Measurements from ENCODE around the gene PLB1.
"Not testable (repeated sequence)": the region's sequence is repeated elsewhere in the genome, so short reads cannot be mapped to it uniquely, and the experiment has no call there.

PLB1 gene

GRCh38 chr2:28465148-28465885, 30.5 kb upstream of the PLB1 start:
- no peak for DNase-seq

DNA sequence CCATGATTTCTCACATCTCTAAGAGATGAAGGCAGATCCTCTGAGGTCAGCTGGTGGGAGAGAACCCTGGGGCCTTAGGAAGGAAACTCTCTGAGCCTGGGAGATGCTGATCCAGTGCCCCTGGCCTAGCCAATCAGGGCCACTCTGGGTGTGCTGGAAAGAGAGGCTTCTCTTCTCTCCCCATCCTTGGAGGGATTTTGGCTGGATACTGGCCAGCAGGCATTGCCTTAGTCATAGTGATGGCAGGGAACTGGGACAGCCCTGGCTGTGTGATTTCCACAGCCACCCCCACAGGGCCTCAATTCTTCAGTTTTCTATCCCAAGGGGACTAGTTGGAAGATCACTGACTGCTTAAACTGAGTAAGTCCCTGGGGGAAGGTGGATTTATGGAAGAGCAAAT, 26.6 kb upstream of the PLB1 start:
- no peak for DNase-seq

DNA sequence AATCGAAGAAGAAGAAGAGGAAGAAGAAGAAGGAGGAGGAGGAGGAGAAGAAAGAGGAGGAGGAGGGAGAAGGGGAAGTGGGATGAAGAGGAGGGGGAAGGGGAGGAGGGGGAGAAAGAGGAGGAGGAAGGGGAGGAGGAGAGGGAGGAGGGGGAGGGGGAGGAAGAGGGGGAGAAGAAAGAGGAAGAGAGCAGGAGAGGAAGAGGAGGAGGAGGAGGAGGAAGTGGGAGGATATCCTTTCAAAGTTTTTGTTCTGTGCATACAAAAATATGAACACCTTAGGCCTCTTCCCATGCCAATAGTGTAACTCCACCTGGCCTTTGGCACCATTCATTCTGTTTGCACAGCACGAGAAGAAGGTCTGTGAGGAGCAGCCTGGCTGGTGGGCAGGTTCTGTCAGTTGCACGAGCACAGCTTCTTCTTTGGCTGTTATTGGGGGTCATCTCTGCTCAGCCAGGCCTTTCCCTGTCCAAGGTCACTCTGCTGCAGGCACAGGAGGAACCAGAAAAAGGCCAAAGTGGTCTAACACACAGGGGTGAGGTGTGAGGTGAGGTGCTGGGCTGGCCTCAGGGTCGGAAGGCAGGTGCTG, 25.8 kb upstream of the PLB1 start:
- DNase-seq, result no peak

GRCh38 chr2:28470759-28471158, 25.1 kb upstream of the PLB1 start:
- DNase-seq, result no peak

DNA sequence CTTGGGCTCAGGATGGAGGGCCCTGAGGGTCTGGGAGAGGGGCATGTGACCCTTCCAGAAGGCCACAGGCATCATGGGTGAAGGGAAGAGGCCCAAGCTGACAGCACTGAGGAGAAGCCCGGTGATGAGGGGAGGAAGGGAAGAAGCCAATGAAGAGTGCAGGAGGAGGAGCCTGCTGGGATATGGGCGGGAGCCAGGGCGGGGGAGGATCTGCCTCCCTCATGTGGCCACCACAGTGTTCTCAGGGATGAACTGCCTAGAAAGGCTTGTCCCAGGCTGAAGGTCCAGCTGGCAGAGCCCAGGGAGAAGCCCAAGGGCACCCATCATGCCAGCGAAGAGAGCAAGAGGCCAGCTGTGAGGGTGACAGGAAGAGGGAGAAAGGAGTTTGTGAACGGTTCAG, 24.6 kb upstream of the PLB1 start:
- no peak for DNase-seq

DNA sequence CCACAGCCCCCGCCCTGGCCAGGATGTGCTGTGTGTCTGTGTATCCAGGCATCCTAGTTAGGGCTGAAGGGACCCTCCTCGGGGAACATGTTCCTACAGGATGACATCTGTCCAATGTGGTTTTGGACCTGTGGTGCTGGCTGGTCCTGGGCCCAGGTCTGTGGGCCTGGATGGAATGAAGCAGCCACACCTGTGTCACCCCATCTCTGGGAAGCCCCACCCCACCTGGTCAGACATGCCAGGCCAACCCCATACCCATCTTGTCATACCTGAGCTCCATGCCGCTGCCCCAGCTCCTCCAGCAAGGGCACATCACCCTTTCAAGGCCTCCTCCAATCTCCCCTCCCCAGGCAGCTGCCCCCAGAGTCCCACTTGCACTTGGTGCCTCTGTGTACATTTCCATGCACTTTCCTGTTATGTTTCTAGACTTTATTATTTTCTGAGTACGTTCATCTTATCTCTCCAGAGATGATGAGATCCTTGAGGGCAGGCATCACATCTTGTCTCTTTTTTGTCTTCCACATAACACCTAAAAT, 24.1 kb upstream of the PLB1 start:
- DNase-seq, result no peak

DNA sequence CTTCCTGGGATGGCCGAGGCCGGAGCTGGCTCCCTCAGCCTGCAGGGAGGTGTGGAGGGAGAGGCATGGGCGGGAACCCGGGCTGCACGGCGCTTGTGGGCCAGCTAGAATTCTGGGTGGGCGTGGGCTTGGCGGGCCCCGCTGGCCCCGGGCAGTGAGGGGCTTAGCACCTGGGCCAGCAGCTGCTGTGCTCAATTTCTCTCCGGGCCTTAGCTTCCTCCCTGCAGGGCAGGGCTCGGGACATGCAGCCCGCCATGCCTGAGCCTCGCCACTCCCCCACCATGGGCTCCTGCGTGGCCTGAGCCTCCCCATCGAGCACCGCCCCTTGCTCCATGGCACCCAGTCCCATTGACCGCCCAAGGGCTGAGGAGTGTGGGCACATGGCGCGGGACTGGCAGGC, 23.2 kb upstream of the PLB1 start:
- not testable (repeated sequence) for DNase-seq

GRCh38 chr2:28475088-28475595, 20.7 kb upstream of the PLB1 start:
- no peak for DNase-seq

- no peak for DNase-seq
Observed at GRCh38 chr2:28477087-28477486, 18.8 kb upstream of the PLB1 start.

- no peak for DNase-seq
Observed at GRCh38 chr2:28477645-28478044, 18.2 kb upstream of the PLB1 start.

DNA sequence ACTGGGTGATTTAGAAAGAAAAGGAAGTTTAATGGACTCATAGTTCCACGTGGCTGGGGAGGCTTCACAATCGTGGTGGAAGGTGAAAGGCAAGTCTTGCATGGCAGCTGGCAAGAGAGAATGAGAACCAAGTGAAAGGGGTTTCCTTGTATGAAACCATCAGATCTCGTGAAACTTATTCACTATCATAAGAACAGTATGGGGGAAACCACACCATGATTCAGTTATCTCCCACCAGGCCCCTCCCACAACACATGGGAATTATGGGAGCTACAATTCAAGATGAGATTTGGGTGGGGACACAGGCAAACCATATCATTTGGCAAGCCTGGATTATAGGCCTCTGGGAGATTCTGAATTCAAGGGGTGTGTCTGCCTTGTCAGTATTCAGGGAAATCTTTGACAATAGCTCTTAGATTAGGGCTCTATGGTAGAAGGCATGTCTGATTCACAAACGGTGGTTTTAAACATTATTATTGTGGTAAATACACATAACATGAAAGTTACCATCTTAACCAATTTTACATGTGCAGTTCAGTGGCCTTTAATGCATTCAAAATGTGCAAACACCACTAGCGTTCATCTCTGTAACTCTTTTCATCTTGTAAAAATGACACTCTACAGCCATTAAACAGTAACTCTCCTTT, 15.3 kb upstream of the PLB1 start:
- DNase-seq, result no peak

DNA sequence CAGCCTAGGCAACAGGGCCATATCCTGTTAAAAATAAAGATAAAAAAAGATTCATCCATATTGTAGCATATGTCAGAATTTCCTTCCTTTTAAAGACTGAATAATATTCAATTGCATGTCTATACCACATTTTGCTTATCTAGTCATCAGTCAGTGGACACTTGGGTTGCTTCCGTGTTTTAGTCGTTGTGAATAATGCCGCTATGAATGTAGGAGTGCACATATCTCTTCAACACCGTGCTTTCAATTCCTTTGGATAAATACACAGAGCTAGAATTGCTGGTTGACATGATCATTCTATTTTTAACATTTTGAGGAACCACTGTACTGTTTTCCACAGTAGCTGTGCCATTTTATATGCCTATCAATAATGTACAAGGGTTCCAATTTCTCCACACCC, 14.0 kb upstream of the PLB1 start:
- DNase-seq, result no peak

DNA sequence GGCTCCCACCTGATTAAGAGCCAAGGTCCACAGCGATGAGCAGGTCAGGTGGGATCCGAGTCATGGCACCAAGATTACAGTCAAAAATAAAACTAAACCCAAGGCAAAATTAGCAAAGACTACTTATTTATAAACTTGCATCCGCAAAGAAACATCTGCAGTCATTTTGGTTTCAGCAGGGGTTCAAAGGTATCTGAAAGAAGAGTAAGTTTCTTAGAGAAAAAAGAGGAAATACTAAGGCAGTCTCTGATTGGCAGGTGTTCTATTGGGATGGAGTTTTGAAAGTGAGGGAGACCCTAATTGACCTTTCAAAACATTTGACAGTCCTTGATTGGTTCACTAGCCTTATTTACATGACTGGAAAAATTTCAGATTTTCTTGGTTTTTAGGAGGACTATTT, 11.0 kb upstream of the PLB1 start:
- no peak for DNase-seq

GRCh38 chr2:28486526-28486925, 9.3 kb upstream of the PLB1 start:
- DNase-seq, result no peak

GRCh38 chr2:28487258-28487657, 8.6 kb upstream of the PLB1 start:
- no peak for DNase-seq

- DNase-seq, result no peak
Observed at GRCh38 chr2:28488083-28488830, 7.6 kb upstream of the PLB1 start.

DNA sequence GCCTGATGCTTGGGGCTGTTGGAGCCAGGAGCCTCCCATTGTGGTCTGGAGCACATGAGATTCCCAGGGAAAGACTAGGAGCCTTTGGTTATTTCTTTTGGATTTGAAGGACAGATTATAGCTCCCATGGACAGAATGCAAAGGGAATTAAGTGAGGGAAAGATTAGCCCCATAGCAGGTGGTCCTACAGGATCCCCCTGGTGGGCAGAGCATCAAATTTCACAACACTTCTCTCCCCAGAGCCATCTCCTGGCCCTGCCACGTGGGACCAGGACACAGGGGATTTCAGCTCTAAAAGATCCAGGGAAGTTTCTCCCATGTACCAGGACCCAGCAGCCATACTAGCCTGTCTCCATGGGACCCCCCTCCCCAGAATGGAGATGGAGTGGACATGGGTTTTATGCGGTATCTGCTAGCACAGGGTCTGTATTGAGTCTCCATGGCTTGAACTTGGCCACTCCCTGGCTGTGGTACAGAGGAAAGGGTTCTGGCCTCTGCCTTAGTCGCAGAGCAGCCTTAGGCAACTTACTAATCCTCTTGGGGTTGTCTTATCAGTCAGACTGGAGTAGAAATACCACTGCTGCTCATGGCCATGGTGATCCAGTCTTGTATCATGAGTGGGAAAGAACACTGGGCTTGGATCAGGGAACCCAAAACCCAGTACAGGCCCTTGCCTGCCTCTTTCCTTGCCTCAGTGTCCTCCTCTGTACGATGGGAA, 6.8 kb upstream of the PLB1 start:
- no peak for DNase-seq

DNA sequence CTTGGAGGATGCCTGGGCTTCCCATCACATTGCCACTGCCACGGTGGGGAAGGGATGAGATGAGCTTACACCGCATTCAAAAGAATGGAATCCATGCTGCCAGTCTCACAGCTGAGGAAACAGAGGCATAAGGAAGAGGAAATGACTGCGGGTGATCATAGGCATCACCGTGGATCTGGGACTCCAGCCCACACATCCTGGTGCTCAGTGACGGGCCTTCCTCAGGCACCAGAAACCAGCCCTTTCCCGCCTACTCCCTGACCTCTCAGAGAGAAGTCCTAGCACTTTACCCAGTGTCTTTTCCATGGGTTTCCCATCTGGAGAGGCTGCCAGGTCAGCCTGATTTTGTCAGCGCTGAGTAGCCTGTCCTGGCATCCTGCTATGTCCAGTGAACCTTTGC, 5.3 kb upstream of the PLB1 start:
- no peak for DNase-seq

DNA sequence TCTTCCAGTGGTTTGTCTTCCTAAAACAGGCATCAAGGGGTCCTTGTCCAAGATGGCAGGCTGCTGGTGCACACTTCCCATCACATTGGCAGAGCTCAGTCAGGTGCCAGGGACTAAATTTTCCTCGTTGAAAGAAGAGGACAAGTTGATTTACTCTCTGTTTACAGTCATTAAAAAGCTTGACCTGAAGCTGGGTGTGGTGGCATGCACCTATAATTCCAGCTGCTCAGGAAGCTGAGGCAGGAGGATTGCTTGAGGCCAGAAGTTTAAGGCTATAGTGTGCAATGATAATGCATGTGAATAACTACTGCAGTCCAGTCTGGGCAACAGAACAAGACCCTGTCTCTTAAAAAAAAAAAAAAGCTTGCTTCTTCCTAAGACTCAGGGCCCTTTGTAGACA, 3.6 kb upstream of the PLB1 start:
- DNase-seq, result no peak

- DNase-seq, result no peak
Observed at GRCh38 chr2:28493636-28494035, 2.2 kb upstream of the PLB1 start.

DNA sequence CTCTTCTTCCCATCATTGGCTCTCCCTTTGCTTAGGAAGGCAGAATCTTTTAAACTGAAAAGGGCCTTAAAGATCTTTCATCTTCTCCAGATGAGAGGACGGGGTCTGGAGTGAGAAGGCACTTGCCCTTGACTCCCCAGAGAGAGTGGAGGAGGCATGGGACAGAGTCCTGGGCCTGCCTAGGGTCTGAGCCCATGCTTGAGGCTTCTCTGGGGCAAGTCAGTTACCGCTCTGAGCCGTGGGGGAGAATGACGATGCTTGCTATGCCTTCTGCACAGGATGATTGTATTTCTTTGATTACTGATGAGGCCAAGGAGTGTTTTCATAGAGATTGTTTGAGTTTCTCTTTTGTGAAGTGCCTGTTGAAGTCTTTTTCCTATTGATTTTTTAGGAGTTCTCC, 921 bp downstream of the PLB1 start:
- no peak for DNase-seq

- no peak for DNase-seq
Observed at GRCh38 chr2:28497206-28497605, 1.3 kb downstream of the PLB1 start.

DNA sequence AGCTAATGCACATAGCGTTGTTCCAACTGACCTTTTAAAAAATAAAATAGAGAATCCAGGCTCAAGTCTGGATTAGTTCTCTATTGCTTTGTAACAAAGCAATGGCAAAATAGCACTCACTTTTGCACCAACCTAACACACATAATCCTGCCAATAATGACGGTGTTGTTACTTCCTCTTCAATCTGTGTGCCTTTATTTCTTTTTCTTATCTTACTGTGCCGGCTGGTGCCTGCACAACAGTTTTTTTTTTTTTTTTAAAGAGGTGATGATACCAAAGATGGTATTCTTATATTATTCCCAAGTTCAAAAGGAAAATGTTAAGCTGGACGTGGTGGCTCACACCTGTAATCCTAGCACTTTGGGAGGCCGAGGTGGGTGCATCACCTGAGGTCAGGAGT, 3.4 kb downstream of the PLB1 start:
- no peak for DNase-seq
